SU-DHL-6 (cell line): ENCODE data around the gene CGB3.

Source experiments
- CTCF ChIP-seq: fragments of 200-600 bp; sonication (generic); IDR thresholded peaks from one replicate; pipeline ENCODE4 v1.5.1; 2017; ENCODE audit warnings: antibody characterized with exemption, mild to moderate bottlenecking, low read length, moderate library complexity; ENCODE audit not compliant: insufficient read depth, poor library complexity, severe bottlenecking
- EZH2phosphoT487 ChIP-seq: fragments of 200-600 bp; sonication (generic), shearing (Covaris generic); conservative IDR thresholded peaks from 2 replicates; pipeline ENCODE4 v1.6.1; 2018; ENCODE audit warnings: mild to moderate bottlenecking, antibody characterized with exemption, low read length, moderate library complexity, mixed read lengths

GRCh38 chr19:49010453-49010852 lies 13.7 kb downstream of the CGB3 start:
- TF ChIP-seq CTCF: no peak
- no peak for TF ChIP-seq EZH2phosphoT487
